ENCODE data around the gene TEX55. TPM values are rescaled to one million over a fixed set of nuclear protein-coding genes. Genes with fewer than 3 reads are reported as not detected.
A peak's percentile ranks its signal among the peaks of the same experiment; 100 is the strongest.

Gene TEX55
- total RNA-seq, 4 donors from 2014 or later = not detected

DNA sequence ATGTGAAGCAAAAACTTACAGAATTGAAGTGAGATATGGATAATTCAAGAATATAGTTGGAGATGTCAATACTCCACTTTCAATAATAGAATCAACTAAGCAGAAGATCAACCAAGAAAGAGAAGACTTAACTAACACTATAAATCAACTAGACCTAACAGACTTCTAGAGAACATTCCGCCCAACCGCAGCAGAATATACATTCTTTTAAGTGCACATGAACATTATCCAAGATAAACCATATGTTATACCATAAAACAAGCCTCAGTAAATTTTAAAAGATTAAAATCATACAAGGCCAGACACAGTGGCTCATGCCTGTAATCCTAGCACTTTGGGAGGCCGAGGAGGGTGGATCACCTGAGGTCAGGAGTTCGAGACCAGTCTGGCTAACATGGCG, 5.5 kb upstream of the TEX55 start:
- Histone ChIP-seq H3K4me1 (no peaks in the 10 kb centered on the region), H3K36me3 (no peaks in the 10 kb centered on the region), H3K27ac (no peak overlapping the region), H3K9me3 (no peaks in the 10 kb centered on the region), H3K27me3 (no peaks in the 10 kb centered on the region), H3K4me3 (no peak overlapping the region)
- TF ChIP-seq EP300 (IDR thresholded peaks at IDR 0.05) = no peak
- no peak for TF ChIP-seq POLR2A (IDR thresholded peaks at IDR 0.05)
- TF ChIP-seq POLR2AphosphoS5 (IDR thresholded peaks at IDR 0.05) = no peak
- TF ChIP-seq, protein P1, sequence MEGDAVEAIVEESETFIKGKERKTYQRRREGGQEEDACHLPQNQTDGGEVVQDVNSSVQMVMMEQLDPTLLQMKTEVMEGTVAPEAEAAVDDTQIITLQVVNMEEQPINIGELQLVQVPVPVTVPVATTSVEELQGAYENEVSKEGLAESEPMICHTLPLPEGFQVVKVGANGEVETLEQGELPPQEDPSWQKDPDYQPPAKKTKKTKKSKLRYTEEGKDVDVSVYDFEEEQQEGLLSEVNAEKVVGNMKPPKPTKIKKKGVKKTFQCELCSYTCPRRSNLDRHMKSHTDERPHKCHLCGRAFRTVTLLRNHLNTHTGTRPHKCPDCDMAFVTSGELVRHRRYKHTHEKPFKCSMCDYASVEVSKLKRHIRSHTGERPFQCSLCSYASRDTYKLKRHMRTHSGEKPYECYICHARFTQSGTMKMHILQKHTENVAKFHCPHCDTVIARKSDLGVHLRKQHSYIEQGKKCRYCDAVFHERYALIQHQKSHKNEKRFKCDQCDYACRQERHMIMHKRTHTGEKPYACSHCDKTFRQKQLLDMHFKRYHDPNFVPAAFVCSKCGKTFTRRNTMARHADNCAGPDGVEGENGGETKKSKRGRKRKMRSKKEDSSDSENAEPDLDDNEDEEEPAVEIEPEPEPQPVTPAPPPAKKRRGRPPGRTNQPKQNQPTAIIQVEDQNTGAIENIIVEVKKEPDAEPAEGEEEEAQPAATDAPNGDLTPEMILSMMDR (IDR thresholded peaks at IDR 0.05) = no peak
- no peak for ATAC-seq
- WGBS, 2 donors (ENCODE audit: low coverage in 1 of 2) = 73 to 92% methylated on average over 2 to 4 of the region's 5 CpGs

DNA sequence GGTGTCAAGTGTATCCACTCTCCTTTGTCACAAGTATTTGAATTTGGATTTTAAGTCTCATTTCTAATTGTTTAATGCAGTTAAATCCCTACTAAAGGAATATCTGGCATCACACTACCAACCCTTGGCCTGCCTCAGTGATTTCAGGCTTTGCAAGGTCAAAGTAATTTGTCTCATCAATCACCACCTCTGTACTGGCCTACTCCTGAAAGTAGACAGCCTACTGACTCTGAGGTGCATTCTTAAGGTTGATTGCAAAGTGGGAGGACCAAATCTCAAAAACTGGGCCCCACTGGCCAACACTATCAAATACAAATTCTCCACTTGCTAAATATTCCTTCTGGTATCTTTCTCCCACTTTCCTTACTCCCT, 851 bp upstream of the TEX55 start:
- no peak for ATAC-seq
- Histone ChIP-seq H3K4me3 (no peak overlapping the region), H3K27ac (no peak overlapping the region), H3K9me3 (no peaks in the 10 kb centered on the region), H3K36me3 (no peaks in the 10 kb centered on the region), H3K27me3 (no peaks in the 10 kb centered on the region), H3K4me1 (no peaks in the 10 kb centered on the region)
- TF ChIP-seq EP300 (IDR thresholded peaks at IDR 0.05) (no peak), POLR2A (IDR thresholded peaks at IDR 0.05) (no peak), POLR2AphosphoS5 (IDR thresholded peaks at IDR 0.05) (no peak)
- TF ChIP-seq, protein P1 (IDR thresholded peaks at IDR 0.05) = no peak

DNA sequence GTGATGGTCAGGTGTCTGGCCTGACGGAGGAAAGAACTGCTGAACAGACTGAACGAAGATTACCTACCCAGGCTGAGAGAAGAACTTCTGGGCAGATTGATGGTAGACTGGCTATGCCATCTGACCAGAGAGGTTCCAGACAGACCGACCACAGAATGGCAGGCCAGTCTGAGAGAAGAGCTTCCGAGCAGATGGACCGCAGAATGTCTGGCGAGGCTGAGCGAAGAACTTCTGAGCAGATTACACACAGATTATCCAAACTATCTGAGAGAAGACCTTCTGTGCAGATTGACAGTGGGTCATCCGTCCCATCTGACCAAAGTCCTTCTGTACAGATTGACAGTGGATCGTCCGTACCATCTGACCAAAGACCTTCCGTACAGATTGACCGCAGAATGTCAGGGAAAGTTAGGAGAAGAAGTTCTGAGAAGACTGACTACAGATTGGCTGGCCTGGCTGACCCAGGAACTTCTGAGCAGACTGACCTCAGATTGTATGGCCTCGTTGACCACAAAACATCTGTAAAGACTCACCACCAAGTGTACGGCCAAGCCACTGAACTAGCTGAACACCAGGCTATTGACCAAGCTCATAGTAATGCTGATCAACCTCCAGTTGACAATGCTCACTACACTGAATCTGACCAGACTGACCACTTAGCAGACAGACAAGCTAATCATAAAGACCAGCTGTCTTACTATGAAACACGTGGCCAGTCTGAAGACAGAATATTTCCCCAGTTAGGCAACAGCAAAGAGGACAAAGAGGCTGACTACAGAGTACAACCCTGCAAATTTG, 812 bp downstream of the TEX55 start:
- H3K9me3 ChIP-seq = no peaks in the 10 kb centered on the region
- WGBS, 2 donors (ENCODE audit: low coverage in 1 of 2) = 66 to 88% methylated on average over 6 to 11 of the region's 15 CpGs
- no peaks in the 10 kb centered on the region for H3K4me1 ChIP-seq
- no peak overlapping the region for H3K27ac ChIP-seq
- H3K36me3 ChIP-seq = no peaks in the 10 kb centered on the region
- TF ChIP-seq POLR2A (IDR thresholded peaks at IDR 0.05) (peak in 1 of 2 donors; percentile 5), EP300 (IDR thresholded peaks at IDR 0.05) (no peak)
- TF ChIP-seq, protein P1 (IDR thresholded peaks at IDR 0.05) = no peak
- H3K4me3 ChIP-seq = no peak overlapping the region
- ATAC-seq = no peak
- no peaks in the 10 kb centered on the region for H3K27me3 ChIP-seq

DNA sequence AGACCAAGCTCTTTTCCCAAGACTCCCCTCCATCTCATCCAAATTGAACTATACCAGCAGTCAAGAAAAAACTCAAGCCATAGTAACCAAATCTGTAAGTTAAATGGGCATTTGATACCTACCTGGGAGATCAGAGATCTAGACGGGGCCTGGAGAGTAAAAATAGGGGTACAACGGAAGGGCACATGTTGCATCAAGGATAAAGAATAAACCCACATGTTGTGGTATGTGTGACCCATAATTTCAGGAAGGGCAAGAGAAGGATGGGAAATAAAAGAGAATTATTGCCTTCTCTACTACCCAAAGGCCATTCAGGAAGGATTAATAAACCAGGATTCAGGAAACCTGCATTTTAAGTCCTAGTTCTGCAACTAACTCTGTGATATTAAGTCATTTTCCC, 1.5 kb downstream of the TEX55 start:
- TF ChIP-seq, protein P1 (IDR thresholded peaks at IDR 0.05) = no peak
- no peak for TF ChIP-seq POLR2A (IDR thresholded peaks at IDR 0.05)
- TF ChIP-seq EP300 (IDR thresholded peaks at IDR 0.05) = no peak
- TF ChIP-seq POLR2AphosphoS5 (IDR thresholded peaks at IDR 0.05) = no peak
- 40 to 50% methylated on average over 2 of the region's 2 CpGs for WGBS, 2 donors (ENCODE audit: low coverage in 1 of 2)
- Histone ChIP-seq H3K36me3 (no peaks in the 10 kb centered on the region), H3K27ac (no peak overlapping the region), H3K9me3 (no peaks in the 10 kb centered on the region), H3K4me1 (no peaks in the 10 kb centered on the region), H3K4me3 (no peak overlapping the region), H3K27me3 (no peaks in the 10 kb centered on the region)
- no peak for ATAC-seq

DNA sequence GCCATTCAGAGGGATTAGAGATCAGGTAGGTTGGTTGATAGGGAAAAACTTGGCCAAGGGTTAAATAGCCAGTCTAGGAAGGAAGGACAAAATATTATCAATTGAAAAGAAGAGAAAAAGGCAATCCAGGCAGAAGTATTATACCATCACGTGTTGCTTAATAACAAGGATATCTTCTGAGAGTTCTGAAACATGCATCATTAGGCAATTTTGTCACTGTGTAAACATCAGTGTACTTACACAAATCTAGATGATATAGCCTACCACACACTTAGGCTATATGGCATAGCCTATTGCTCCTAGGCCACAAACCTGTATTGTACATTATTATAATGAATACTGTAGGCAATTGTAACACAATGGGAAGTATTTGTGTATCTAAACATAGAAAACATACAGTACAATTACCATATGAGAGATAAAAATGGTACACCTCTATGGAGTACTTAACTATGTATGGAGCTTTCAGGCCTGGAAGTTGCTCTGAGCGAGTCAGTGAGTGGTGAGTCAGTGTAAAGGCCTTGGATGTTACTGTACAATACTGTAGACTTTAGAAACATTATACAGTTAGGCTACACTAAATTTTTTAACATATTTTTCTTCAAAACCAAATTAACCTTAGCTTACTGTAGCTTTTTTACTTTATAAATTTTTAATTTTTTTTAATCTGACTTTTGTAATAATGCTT, 2.7 kb downstream of the TEX55 start:
- Histone ChIP-seq H3K27me3 (no peaks in the 10 kb centered on the region), H3K4me1 (no peaks in the 10 kb centered on the region), H3K36me3 (no peaks in the 10 kb centered on the region), H3K4me3 (no peak overlapping the region), H3K27ac (no peak overlapping the region), H3K9me3 (peaks cover 0 to 6% (median 0%) of the 10 kb centered on the region in 3 donors)
- TF ChIP-seq POLR2AphosphoS5 (IDR thresholded peaks at IDR 0.05) = no peak
- TF ChIP-seq POLR2A (IDR thresholded peaks at IDR 0.05) = no peak
- TF ChIP-seq, protein P1 (IDR thresholded peaks at IDR 0.05) = no peak
- no peak for TF ChIP-seq EP300 (IDR thresholded peaks at IDR 0.05)
- WGBS, 2 donors (ENCODE audit: low coverage in 1 of 2) = 80 to 100% methylated on average over 2 of the region's 2 CpGs
- no peak for ATAC-seq

All from gastroesophageal sphincter (tissue), 4 donors.